ENCODE measurements around the gene NSF.

GRCh38 chr17:46733837-46734475, 143.5 kb downstream of the NSF start:
- no peak for TF ChIP-seq CTCF (IDR thresholded peaks at IDR 0.05; ENCODE audit: low read depth, low read length, poor library complexity, severe bottlenecking)
- no peak for TF ChIP-seq EZH2phosphoT487 (IDR thresholded peaks at IDR 0.05; ENCODE audit: borderline replicate concordance, low read length)
